ENCODE results near the gene LMF1.

LMF1 gene

DNA sequence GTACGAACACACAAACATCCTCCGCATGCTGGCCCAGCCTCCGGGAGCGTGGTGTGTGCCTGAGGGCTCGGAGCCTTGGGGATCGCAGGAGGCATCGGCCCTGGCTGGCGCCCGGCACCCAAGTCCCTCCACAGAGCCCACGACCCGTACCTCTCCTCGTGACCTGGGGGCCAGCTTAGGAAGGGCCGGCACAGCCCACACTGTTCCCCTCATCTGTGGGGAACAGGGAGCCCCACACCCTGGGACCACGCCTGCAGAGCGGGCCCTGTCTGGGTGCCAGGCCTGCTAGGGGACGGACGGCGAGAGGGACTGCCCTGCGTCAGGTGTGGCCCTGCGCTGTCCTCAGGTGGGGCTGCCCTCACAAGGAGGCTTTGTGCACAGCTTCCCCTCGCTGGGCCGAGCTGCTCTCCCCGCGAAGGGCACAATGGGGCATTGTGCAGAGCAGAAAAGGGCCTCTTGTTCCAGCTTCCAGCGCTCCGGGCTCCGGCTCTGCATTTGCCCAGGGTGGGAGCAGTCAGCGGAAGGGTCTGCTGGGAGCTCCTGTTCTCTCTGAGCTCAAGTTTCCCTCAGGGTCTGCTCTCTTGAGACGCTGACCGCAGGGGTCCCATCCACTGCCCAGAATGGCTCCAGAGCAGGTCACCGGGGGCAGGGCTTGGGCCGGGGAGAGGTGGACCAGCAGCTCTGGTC, 1.7 kb upstream of the LMF1 start:
- in situ Hi-C loops (cut with HindIII; ENCODE audit: low sequenced_read_pairs): no loop called here

DNA sequence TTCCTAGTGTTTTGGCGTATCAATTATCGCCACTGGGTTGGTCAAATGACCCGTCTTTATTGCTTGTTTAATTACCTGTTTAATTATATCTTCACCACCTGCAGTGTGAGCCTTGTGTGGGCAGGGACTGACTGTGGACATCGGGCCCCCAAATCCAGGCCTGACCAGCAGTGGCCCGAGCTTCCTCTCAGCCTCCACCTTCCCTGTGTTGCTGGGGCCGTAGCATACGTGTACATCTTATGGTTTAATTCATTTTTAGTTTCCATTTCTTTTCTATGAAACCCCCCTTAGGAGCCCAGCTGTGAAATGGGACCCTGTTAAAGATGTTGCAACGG, 1.2 kb upstream of the LMF1 start:
- TF ChIP-seq, protein P1, sequence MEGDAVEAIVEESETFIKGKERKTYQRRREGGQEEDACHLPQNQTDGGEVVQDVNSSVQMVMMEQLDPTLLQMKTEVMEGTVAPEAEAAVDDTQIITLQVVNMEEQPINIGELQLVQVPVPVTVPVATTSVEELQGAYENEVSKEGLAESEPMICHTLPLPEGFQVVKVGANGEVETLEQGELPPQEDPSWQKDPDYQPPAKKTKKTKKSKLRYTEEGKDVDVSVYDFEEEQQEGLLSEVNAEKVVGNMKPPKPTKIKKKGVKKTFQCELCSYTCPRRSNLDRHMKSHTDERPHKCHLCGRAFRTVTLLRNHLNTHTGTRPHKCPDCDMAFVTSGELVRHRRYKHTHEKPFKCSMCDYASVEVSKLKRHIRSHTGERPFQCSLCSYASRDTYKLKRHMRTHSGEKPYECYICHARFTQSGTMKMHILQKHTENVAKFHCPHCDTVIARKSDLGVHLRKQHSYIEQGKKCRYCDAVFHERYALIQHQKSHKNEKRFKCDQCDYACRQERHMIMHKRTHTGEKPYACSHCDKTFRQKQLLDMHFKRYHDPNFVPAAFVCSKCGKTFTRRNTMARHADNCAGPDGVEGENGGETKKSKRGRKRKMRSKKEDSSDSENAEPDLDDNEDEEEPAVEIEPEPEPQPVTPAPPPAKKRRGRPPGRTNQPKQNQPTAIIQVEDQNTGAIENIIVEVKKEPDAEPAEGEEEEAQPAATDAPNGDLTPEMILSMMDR (IDR thresholded peaks at IDR 0.05; ENCODE audit: low read depth, low read length): no peak
- in situ Hi-C loops (cut with HindIII; ENCODE audit: low sequenced_read_pairs): no loop called here
- H3K4me3 ChIP-seq (ENCODE audit: low read depth, low read length): no peak overlapping the region
- DNase-seq (ENCODE audit: low read depth, low spot score): no peak

More for the DNA sequence above, 1.7 kb upstream of the LMF1 start:
- no peak for DNase-seq (ENCODE audit: low read depth, low spot score)
- TF ChIP-seq, protein P1 (IDR thresholded peaks at IDR 0.05; ENCODE audit: low read depth, low read length): no peak
- no peak overlapping the region for H3K4me3 ChIP-seq (ENCODE audit: low read depth, low read length)

DNA sequence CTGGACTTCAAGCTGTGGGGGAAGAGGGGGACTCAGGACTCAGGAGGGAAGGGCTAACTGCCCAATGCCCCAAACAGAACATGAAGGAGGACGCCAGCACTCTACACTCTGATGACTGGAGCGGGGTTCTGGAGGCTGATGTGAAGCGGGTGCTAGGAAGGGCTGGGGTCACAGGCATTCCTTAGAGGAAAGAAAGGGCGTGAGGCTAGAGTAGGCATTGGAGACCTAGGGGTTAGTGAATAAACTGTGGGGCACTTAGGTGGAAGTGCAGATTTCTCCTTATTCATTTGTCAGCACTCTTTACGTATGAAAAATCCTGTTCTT, 760 bp upstream of the LMF1 start:
- H3K4me3 ChIP-seq (ENCODE audit: low read depth, low read length): no peak overlapping the region
- DNase-seq (ENCODE audit: low read depth, low spot score): no peak
- TF ChIP-seq, protein P1 (IDR thresholded peaks at IDR 0.05; ENCODE audit: low read depth, low read length): no peak
- in situ Hi-C loops (cut with HindIII; ENCODE audit: low sequenced_read_pairs): no loop called here

DNA sequence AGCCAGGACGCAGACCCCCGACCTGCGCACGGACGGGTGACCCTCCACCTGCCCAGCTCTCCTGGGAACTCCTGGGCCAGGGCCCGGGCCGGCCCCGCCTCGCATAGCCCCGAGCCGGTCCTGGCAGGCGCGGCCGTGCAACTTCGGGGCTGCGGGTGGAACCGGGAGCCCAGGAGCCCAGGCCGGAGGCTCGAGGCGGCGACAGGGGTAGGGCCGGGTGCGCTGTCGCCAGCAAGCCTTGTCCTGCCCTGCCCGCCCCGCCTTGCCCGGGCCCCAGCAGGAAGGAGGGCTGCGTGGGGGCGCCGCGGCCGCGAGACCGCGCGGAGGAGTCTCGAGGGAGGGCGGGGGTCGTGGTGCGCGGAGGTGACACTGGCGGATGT, 408 bp downstream of the LMF1 start:
- no peak for DNase-seq (ENCODE audit: low read depth, low spot score)

DNA sequence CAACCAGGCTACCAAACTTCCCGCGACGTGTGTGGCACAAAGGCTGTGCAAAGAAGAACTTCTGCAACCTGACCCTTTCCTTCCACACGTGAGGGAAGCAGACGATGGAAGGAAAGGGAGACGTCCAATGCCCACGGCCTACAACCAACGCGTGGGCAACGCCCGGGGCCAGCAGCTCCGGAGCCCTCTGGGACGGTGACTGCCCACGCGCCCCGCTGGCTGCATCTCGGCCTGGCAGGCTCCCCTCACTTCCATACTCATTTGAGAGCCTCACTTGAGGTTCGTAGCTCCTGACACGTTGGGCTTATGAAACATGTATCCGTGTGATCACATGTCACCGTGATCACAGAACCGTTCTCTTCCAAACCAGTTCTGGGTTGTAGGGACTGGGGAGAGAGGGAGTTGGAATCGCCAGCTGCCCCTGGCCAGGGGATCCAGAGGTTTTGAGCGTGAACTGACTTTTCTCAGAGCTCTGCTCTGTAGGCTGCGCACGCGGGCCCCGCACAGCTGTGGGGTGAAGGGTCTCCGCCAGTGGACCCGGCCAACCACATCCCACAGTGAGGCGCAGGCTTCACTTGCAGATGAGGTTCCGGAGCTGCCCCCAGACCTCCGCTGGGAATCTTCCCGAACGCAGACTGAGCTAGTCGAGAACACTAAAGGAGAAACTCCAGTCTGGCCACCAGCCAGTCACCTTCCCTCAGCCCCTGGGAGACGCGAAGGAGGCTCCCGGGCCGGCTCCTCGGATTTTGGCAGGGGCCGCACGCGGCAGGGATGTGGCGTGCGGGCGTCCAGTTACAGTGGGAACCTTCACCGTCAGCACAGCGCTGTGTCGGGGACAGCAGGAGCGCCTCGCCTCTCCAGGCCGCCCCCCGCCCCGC, 1.0 kb downstream of the LMF1 start:
- no peak for DNase-seq (ENCODE audit: low read depth, low spot score)
- peak overlapping the region; percentile 66 for H3K4me3 ChIP-seq (ENCODE audit: low read depth, low read length)
- TF ChIP-seq, protein P1 (IDR thresholded peaks at IDR 0.05; ENCODE audit: low read depth, low read length): no peak
- in situ Hi-C loops (cut with HindIII; ENCODE audit: low sequenced_read_pairs): no loop called here

More for the DNA sequence above, 408 bp downstream of the LMF1 start:
- peak overlapping the region; percentile 66 for H3K4me3 ChIP-seq (ENCODE audit: low read depth, low read length)
- TF ChIP-seq, protein P1 (IDR thresholded peaks at IDR 0.05; ENCODE audit: low read depth, low read length): no peak
- in situ Hi-C loops (cut with HindIII; ENCODE audit: low sequenced_read_pairs): no loop called here

DNA sequence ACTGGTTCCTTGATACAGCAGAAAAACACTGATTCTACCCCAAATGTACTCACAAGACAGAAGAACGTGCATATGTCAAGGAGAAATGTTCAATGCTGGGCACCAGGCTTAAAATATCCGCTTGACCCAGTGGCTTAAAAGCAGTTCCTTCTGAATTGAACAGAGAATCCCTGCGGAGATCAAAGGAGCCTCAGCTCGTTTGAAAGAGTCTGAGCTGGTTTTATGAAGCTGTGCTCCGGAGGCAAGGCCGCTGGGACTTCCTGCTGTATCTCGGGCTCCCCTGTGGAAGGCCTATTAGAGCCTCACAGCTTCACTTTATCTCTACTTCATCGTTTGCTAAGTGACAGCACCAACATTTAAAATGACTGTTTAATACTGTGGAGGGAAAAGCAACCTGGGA, 2.2 kb downstream of the LMF1 start:
- peak; percentile 47 for DNase-seq (ENCODE audit: low read depth, low spot score)
- in situ Hi-C loops (cut with HindIII; ENCODE audit: low sequenced_read_pairs): no loop called here
- no peak overlapping the region for H3K4me3 ChIP-seq (ENCODE audit: low read depth, low read length)
- TF ChIP-seq, protein P1 (IDR thresholded peaks at IDR 0.05; ENCODE audit: low read depth, low read length): no peak

Measured in astrocyte of the spinal cord (primary cell).